ENCODE results near the gene C3orf49. TPM values are rescaled to one million over a fixed set of nuclear protein-coding genes. Genes with fewer than 3 reads are reported as not detected.

Gene C3orf49
- total RNA-seq, 4 donors from 2014 or later, result not detected

DNA sequence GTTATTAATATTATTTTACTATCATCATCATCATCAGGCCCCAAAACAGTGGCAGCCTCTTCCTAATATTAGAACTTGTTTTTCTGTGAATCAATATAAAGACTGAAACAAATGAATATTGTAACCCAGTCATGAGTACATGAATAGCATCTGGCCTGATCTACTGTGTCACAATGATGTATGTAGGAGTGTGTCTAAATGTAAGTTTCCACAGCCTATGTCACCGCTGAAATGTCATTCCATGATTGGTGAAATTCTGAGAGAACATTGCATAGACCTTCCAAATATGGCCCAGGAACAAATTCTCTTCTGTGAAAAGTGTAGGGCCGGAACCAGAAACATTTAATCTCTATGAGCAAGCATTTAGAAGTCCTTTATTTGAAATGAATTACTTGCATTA is 20.6 kb upstream of the C3orf49 start:
- H3K4me3 ChIP-seq, result no peak overlapping the region
- intact Hi-C loops (cut with DNase I; ENCODE audit: low total_unique reads), result no loop called here
- ATAC-seq (no peak), DNase-seq (no peak)
- TF ChIP-seq POLR2A (IDR thresholded peaks at IDR 0.05), result no peak
- TF ChIP-seq, protein P1, sequence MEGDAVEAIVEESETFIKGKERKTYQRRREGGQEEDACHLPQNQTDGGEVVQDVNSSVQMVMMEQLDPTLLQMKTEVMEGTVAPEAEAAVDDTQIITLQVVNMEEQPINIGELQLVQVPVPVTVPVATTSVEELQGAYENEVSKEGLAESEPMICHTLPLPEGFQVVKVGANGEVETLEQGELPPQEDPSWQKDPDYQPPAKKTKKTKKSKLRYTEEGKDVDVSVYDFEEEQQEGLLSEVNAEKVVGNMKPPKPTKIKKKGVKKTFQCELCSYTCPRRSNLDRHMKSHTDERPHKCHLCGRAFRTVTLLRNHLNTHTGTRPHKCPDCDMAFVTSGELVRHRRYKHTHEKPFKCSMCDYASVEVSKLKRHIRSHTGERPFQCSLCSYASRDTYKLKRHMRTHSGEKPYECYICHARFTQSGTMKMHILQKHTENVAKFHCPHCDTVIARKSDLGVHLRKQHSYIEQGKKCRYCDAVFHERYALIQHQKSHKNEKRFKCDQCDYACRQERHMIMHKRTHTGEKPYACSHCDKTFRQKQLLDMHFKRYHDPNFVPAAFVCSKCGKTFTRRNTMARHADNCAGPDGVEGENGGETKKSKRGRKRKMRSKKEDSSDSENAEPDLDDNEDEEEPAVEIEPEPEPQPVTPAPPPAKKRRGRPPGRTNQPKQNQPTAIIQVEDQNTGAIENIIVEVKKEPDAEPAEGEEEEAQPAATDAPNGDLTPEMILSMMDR (IDR thresholded peaks at IDR 0.05 in 4 of 5, conservative IDR thresholded peaks at IDR 0.05 in 1 of 5), result no peak
- H3K27ac ChIP-seq, result no peak overlapping the region
- no peaks in the 10 kb centered on the region for H3K9me3 ChIP-seq
- H3K4me1 ChIP-seq, result no peaks in the 10 kb centered on the region
- no peaks in the 10 kb centered on the region for H3K36me3 ChIP-seq
- H3K27me3 ChIP-seq, result no peaks in the 10 kb centered on the region
- in situ Hi-C loops (cut with MboI; ENCODE audit: low sequenced_read_pairs in 4 of 4), result no loop called here

DNA sequence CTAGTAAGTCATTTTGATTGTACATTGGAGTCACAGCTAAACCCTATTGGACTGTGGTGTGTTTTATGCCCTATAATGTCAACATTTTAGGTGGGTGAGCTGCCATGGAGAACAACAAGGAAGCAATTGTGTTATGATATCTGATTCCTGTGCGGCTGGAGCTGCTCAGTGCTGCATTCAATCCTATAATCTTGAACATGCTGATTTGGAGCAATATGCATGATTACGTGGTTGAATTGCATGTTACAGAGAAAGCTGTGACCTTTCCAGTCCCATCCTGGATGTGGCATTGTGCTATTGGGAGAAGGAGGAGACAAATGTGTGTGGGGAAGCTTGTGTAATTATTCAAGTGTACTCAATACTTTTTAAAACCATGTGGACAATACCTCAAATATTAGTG is 20.1 kb upstream of the C3orf49 start:
- H3K9me3 ChIP-seq, result no peaks in the 10 kb centered on the region
- in situ Hi-C loops (cut with MboI; ENCODE audit: low sequenced_read_pairs in 4 of 4), result no loop called here
- H3K27me3 ChIP-seq, result no peaks in the 10 kb centered on the region
- no peak overlapping the region for H3K27ac ChIP-seq
- DNase-seq (no peak), ATAC-seq (no peak)
- H3K4me3 ChIP-seq, result no peak overlapping the region
- no peak for TF ChIP-seq POLR2A (IDR thresholded peaks at IDR 0.05)
- TF ChIP-seq, protein P1 (IDR thresholded peaks at IDR 0.05 in 4 of 5, conservative IDR thresholded peaks at IDR 0.05 in 1 of 5), result no peak
- H3K4me1 ChIP-seq, result no peaks in the 10 kb centered on the region
- intact Hi-C loops (cut with DNase I; ENCODE audit: low total_unique reads), result no loop called here
- H3K36me3 ChIP-seq, result no peaks in the 10 kb centered on the region

DNA sequence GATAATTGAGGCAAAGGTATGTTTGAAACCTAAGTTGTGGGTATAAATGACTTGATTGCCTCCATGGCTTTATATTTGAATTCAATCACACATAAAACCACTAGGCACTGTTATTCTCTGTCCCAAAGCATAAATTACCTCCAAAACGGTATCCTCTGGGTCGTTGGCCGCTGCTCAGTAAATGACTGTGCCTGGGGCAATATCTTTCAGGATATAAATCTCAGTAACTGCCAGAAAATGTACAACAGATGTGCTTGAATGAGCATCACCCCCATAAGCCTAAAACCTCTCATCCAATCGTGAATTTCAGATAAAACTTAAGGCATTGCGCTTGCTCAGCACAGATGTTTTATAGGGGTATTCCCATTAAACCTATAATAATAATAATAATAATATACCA is 19.0 kb upstream of the C3orf49 start:
- DNase-seq, result no peak
- Histone ChIP-seq H3K4me1 (no peaks in the 10 kb centered on the region), H3K4me3 (no peak overlapping the region), H3K9me3 (no peaks in the 10 kb centered on the region), H3K27ac (no peak overlapping the region), H3K27me3 (no peaks in the 10 kb centered on the region), H3K36me3 (no peaks in the 10 kb centered on the region)
- intact Hi-C loops (cut with DNase I; ENCODE audit: low total_unique reads) (no loop called here), in situ Hi-C loops (cut with MboI; ENCODE audit: low sequenced_read_pairs in 4 of 4) (loop anchor here in 3 of 4 donors (25.0 kb wide), 2 partner anchors 1163 to 1188 kb away; no protein-coding TSS in a partner anchor)
- ATAC-seq, result no peak
- TF ChIP-seq, protein P1 (IDR thresholded peaks at IDR 0.05 in 4 of 5, conservative IDR thresholded peaks at IDR 0.05 in 1 of 5), result no peak
- no peak for TF ChIP-seq POLR2A (IDR thresholded peaks at IDR 0.05)

DNA sequence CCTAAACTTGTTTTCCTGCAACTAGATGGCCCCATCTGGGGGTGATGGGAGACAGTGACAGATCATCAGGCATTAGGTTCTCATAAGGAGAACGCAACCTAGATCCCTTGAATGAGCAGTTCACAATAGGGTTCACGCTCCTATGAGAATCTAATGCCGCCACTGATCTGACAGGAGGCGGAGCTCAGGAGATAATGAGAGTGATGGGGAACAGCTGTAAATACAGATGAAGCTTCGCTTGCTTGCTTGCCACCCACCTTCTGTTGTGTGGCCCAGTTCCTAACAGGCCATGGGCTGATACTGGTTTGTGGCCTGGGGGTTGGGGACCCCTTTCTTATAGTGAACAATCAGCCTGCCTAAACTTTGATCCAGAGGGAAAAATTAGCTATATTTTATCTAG is 15.2 kb upstream of the C3orf49 start:
- Histone ChIP-seq H3K27me3 (no peaks in the 10 kb centered on the region), H3K27ac (no peak overlapping the region), H3K4me3 (no peak overlapping the region), H3K36me3 (no peaks in the 10 kb centered on the region), H3K4me1 (no peaks in the 10 kb centered on the region), H3K9me3 (no peaks in the 10 kb centered on the region)
- DNase-seq (no peak), ATAC-seq (no peak)
- TF ChIP-seq POLR2A (IDR thresholded peaks at IDR 0.05), result no peak
- TF ChIP-seq, protein P1 (IDR thresholded peaks at IDR 0.05 in 4 of 5, conservative IDR thresholded peaks at IDR 0.05 in 1 of 5), result no peak
- intact Hi-C loops (cut with DNase I; ENCODE audit: low total_unique reads), result no loop called here
- in situ Hi-C loops (cut with MboI; ENCODE audit: low sequenced_read_pairs in 4 of 4), result loop anchor here in 3 of 4 donors (25.0 kb wide), 2 partner anchors 1167 to 1192 kb away; no protein-coding TSS in a partner anchor

DNA sequence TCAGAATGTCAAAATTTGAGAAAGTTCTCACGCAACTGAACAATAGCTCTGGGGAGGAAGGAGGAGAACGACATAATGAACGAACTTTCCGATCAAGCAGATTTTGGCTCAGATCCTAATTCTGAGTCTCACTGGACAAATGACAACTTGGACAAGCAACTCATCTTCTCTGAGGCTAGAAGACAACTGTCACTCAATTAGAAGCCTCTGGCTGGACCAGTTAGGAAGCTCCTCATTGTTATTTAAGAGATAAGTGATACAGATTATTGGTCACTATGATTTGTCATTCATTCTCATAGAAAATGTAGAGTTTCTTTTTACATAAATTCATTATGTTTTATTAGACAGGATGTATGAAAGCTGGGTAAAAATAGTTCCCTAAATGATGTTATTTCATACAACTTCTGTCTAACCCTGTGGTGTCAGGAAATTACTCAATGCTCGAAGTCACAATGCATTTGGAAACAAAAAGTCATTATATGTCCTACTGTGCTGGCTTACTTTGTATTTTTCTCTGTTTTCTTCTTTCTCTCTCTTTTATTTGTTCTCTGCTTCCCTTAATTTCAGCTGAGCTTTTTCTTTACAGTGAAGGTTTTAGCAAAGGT is 11.0 kb upstream of the C3orf49 start:
- H3K4me1 ChIP-seq, result no peaks in the 10 kb centered on the region
- H3K9me3 ChIP-seq, result no peaks in the 10 kb centered on the region
- H3K27ac ChIP-seq, result no peak overlapping the region
- H3K36me3 ChIP-seq, result no peaks in the 10 kb centered on the region
- H3K4me3 ChIP-seq, result no peak overlapping the region
- ATAC-seq (no peak), DNase-seq (no peak)
- in situ Hi-C loops (cut with MboI; ENCODE audit: low sequenced_read_pairs in 4 of 4) (loop anchor here in 3 of 4 donors (25.0 kb wide), 2 partner anchors 1171 to 1196 kb away; no protein-coding TSS in a partner anchor), intact Hi-C loops (cut with DNase I; ENCODE audit: low total_unique reads) (no loop called here)
- TF ChIP-seq, protein P1 (IDR thresholded peaks at IDR 0.05 in 4 of 5, conservative IDR thresholded peaks at IDR 0.05 in 1 of 5), result no peak
- TF ChIP-seq POLR2A (IDR thresholded peaks at IDR 0.05), result no peak
- H3K27me3 ChIP-seq, result no peaks in the 10 kb centered on the region

Measured in gastrocnemius medialis (tissue), 4 donors.